Hematopoietic multipotent progenitor cell treated with erythropoietin and hydrocortisone succinate and interleukin-3 and kit ligand, for 6 days (in vitro differentiated cells): Measurements from ENCODE around the gene HS1BP3.

ENCODE experiments used
- DNase-seq: peaks from one replicate; pipeline ENCODE4 v3.0.0-alpha.2; 2015

HS1BP3 gene

GRCh38 chr2:20645301-20645701 is 5.6 kb downstream of the HS1BP3 start:
- DNase-seq = no peak

DNA sequence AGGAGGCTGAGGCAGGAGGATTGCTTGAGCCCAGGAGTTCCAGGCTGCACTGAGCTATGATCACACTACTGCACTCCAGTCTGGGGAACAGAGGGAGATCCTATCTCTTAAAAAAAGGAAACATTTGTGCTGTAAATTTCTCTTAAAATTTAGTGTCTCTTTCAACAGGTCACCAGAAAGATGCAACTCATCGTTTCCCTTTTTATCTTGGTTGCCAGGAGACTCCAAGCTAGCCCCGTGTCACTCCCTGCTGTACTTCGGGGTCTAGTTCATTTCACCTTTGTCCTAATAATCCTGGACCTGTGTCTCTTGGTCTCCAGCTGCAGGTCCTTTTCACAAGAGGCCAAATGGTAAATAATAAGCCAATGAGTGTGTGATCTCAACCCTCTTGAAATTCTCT is 7.1 kb downstream of the HS1BP3 start:
- no peak for DNase-seq

DNA sequence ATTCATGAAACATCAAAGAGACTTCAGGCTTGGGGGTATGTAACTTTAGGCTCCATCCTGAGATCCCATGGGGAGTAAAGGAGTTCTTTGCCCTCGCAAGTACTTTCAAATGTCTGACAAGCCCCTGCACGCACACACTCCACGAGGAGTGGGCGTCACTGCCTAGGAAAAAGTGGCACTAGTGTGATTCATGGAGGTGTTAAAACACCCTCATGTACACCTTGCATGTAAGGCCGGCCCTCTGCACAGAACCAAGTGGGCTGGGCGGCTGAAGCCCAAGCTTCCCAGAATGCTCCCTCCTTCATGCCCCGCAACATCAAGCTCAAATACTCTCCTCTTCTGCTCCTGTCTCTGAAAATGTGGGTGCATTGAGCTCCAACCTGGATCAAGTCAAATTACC is 7.8 kb downstream of the HS1BP3 start:
- DNase-seq = no peak

DNA sequence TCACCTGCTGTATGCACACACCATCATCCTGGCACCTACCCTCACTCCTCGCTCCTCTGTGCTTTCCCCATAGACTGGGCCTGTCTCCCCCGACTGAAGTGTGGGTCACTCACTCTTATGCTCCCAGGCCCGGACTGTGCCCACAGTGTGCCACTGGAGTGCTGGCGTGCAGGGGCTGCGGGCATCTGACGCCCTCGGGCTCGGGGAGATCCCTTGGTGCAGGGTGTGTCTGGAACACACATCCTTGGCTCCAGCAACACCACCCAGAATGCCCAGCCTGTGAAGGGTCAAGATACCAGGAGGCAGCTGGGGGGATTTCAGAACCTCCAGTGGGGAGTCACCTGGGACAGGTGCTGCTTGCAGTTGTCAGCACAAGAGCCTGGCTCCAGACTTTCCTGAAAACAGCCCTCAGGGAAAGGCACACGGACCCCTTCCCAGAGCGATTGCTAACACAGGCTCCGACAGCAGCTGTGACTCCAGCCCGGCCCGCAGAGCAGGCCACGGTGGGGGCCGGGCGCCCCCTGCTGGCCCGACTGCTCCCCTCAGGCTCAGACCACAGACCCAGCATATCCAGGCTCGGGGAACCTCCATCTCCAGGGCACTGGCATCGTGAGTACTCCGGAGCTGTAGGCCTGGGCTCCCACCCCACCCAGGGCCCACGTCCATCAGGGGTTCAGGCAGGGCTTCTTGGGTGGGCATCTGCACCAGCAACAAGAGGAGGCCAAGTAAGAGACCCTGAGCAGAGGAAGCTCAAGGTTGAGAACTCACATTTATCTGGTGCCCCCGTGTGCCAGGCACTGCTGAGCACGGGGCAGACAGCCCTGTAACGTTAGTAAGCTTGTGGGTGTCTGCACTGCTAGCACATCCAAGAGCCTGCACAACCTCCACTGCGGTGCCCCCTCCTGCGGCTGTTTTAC is 8.6 kb downstream of the HS1BP3 start:
- DNase-seq = peak; percentile 81

DNA sequence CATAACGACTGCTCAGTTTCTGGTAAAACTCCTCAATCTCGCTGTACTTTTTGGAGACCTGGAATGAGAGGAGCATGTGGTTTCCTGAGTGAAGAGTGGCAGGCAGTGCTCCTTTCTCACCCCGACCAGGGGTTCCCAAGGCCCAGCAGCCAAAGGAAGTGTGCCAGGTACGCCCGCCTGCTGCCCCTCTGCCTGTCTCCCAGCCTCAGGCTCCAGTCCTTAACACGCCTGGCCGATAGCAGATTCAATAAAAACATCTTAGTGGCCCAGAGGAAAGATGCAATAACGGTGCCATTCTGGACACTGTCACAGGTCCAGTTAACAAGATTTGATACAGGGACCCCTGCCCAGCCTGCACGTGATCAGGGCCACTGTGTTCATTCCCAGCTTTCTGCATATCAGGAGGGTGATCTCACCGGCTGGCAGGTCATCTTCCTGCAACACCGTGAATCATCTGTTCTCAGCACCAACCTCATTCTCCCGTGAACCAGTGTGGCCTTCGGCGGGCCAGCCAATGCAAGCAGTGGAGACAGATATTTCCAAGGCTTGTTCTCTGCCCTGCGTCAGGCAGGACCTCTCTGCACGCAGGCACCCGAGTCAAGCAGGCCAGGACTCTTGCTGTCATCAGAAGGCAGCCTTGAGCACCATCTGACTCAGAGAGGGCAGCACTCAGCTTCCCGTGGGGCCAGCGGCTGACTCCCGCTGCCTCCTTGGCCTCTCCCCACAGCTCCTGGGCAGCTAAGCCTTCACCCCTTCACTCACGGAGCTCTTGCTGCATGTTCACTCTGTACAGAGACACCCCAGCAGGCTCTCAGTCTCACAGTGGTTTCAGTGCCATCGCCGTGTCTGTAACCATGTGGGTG is 9.5 kb downstream of the HS1BP3 start:
- DNase-seq = no peak

- DNase-seq = no peak
Observed at GRCh38 chr2:20640411-20641122, 10.3 kb downstream of the HS1BP3 start.

- DNase-seq = no peak
Observed at GRCh38 chr2:20638646-20639430, 12.1 kb downstream of the HS1BP3 start.

- no peak for DNase-seq
Observed at GRCh38 chr2:20638014-20638413, 12.9 kb downstream of the HS1BP3 start.

- DNase-seq = no peak
Observed at GRCh38 chr2:20637147-20637546, 13.8 kb downstream of the HS1BP3 start.

GRCh38 chr2:20635675-20636584 is 15.0 kb downstream of the HS1BP3 start:
- peak; percentile 74 for DNase-seq

GRCh38 chr2:20635113-20635510 is 15.8 kb downstream of the HS1BP3 start:
- DNase-seq = no peak

DNA sequence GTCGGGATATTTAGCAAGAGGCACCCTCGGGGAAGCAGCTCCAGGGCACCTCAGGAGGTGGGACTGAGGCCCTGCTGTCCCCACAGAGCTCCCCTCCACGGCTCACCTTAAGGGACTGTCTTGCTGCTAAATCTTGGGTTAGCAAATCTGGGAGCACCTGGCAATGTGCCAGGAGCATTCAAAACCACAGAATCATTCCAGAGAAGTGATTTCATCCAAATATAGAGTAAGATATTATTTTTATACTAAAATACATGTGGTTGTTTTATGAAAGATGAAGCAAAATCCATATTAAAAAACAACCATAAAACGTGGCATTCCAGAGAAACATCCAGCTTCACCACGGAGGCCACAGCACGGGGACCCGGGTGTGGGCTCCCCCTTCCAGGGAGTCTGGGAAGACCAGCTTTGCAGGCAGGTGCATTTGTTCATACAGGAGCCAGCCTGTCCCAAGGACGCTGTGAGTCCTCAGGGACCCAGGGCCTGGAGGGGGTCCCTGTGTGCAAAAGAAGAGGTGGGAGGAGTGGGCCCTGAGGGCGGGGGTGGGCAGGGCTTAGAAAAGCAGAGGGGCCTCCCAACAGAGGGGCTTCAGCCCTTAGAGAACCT is 16.3 kb downstream of the HS1BP3 start:
- DNase-seq = no peak

DNA sequence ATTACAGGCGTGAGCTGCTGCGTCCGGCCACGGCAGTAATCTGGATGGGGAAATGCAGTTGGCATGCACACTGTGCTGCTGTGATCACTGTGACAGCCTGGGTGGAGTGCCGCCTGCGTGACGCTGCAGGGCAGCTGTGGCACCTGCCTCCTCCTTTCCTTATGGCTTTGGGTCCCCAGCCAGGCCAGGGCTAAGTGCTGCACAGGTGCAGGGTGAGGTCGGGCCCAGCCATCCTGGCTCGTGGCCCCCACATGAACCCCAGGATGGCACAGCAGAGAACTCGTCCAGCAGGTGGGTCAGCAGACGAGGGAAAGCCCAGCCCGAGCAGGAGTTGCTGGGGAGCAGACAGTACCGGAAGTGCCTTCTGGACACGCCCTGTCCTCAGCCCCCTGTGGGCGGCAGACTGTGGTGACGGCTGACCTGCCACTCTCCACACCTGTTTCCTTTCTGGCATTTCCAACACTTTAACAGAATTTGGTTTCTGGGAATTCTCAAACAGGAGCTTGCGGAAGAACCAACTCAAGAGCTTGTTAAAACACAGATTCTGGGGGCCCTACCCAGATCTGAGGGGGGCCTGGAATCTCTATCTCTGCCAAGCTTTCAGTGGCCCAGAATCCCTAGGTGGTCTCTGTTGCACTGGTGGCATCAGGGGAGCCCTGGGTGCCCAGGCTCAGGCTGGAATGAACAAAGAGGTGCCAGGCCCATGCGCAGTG is 16.9 kb downstream of the HS1BP3 start:
- DNase-seq = no peak

GRCh38 chr2:20633001-20633400 is 17.9 kb downstream of the HS1BP3 start:
- DNase-seq = no peak

DNA sequence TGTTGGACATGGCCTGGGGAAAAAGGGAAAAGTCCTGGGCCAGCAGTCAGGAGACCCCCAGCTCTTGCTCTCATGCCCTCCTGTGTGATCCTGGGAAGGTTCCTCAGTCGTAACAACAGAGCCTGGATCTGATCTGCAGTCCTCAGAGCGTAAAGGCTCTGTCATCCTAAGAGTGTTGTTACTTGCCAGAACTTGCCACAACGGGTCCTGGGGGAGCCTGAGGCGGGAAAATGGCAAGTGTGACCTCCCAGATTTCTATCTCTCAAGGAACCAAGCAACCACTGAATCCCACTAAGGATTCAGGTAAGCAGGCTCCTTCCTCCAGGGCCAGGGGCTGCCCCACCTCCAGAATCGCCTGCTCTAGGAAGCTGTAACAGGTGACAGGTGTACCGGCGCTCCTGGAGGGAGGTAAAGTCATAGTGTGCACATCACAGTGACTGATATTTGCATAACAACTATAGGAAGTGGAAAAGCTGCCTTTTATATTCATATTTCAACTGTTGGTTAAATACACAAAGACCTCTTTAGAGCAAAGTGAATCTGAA is 18.4 kb downstream of the HS1BP3 start:
- no peak for DNase-seq

DNA sequence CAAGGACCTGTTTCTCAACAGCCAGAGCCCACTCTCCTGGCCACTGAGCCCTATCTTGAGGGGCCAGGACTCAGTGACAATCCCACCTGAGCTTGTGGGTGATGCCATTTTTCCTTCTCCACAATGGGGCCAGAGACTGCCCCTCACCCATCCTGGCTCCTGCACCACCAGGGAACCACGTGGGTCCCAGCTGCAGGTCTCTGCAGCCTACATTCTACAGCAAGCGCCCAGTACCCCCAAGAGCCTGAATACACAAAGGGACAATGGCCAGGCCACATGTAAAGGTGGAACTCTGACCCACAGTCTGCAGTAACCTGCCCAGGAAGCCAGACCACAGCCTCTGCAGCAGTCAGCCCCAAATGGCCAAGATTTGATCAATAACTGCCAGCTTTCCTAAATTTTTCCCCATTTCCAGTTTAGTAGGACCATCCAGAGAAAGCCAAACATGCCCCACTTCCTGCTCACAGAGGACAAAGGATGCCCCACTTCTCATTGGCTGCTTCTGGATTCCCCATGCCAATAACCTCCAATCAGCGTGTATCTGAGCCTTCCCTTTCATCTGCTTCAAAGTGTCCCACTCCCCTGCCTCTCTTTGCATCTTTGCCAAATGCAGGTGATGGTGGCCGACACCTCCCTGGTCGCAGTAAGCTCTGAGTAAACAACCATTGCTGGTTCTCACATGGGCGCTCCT is 19.1 kb downstream of the HS1BP3 start:
- no peak for DNase-seq

GRCh38 chr2:20630967-20631366 is 19.9 kb downstream of the HS1BP3 start:
- no peak for DNase-seq

GRCh38 chr2:20629581-20630171 is 21.2 kb downstream of the HS1BP3 start:
- no peak for DNase-seq

DNA sequence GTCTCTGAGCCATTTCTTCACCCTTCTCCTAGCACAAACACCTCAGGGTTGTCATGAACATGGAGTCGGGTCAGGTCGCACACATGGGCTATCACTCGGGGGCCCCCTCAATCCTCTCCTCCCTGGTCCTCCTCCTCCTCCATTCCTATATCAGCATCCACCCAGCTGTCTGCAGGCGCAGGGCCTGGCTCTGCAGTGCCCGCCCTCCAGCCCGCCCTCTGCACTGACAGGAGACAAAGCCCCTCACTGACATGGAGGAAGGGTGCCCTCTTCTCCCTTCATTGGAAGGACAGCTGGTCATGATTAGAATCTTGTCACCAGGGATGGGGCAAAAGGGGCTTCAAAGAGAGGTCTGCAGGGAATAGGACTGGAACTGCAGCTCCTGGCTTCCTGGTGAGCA is 21.7 kb downstream of the HS1BP3 start:
- DNase-seq = no peak
